Cerebellar cortex (tissue), 1 donor: ENCODE results near the gene CTU1.
"Not testable (repeated sequence)": the region's sequence is repeated elsewhere in the genome, so short reads cannot be mapped to it uniquely, and the experiment has no call there.

Source experiments
- DNase-seq: peaks from one replicate; pipeline ENCODE4 v3.0.0-alpha.2; 2015; ENCODE audit warnings: low spot score

The CTU1 gene

DNA sequence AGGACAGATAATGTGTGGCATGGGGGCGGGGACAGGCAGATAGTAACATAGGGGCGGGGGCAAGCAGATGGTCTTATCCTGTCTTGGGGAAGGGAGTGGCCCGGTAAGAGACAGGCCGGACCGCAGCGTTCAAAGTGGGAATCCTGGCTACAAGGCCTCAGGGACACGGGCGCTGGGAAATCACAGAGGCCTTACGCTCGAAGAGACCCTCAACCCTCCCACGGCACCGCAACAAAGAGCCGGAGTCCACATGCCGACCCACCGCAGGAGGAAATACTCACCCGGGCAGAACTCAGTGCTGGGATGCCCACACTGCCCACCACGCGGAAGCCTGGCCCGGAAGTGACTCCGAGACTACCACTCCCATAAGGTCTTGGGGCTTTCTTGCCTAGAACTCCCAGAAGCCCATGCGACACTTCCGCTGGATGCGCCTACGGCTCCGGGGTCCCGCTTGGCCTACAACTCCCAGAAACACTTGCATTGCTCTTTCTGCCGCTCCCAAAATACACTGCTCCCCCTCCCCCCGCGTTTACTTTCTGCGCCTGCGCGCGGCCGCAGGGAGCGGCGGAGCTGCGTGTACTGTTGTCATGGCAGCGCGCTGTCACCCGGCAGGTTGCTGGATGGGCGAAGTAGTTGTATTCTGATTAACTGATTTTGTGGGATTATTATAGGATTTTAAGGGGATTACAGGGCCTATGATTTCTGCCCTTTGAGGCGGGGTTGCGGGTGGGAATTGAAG is at the start of gene CTU1:
Gene CTU1 (minus strand): TSS at position 344 of the 739 bp plus-strand sequence. CDS start 3,840 bp downstream, outside the sequence.
- peak; percentile 99 for DNase-seq

- peak; percentile 32 for DNase-seq
These were observed 49.1 kb upstream of the CTU1 start for GRCh38 chr19:51157265-51157664.

GRCh38 chr19:51156710-51157109 is 48.5 kb upstream of the CTU1 start:
- DNase-seq = no peak

DNA sequence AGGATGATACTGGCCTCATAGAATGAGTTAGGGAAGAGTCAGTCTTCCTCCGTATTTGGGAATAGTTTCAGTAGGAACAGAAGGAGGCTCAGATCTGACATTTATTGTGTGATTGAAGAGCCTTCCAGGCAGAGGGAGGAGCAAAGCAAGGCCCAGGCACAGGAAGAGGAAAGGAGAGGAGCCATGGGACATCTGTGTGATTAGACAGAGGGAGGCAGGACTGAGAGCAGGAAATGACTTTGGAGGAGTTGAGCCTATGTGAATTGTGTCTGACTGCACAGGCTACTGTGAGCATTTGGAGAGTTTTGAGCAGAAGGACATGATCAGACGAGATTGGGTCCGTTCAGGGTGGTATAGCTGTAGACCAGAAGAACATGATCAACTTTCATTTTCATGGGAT is 42.4 kb upstream of the CTU1 start:
- no peak for DNase-seq

GRCh38 chr19:51148580-51148979 is 40.4 kb upstream of the CTU1 start:
- no peak for DNase-seq

GRCh38 chr19:51147663-51148062 is 39.5 kb upstream of the CTU1 start:
- no peak for DNase-seq

- no peak for DNase-seq
These were observed 38.5 kb upstream of the CTU1 start for GRCh38 chr19:51146751-51147150.

DNA sequence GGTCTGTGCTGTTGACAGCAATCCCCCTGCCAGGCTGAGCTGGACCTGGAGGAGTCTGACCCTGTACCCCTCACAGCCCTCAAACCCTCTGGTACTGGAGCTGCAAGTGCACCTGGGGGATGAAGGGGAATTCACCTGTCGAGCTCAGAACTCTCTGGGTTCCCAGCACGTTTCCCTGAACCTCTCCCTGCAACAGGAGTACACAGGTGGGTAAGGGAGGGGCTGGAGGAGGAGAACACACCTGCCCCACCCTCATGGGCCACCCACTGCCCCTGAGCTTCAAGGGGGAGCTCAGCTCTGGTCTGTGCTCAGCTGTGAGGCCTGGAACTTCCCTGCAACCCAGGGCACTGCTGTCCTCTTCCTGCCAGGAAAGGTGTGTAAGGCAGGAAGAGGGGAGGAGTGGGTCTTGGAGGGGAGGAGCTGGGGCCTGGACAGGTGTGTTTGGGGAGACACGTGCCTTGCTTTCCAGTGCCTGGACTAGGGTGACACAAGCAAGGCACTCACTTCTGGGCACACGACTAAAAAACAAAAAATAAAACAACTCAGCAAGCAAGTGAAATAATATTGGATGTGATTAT is 37.8 kb upstream of the CTU1 start:
- no peak for DNase-seq

GRCh38 chr19:51144482-51145045 is 36.4 kb upstream of the CTU1 start:
- DNase-seq = no peak

DNA sequence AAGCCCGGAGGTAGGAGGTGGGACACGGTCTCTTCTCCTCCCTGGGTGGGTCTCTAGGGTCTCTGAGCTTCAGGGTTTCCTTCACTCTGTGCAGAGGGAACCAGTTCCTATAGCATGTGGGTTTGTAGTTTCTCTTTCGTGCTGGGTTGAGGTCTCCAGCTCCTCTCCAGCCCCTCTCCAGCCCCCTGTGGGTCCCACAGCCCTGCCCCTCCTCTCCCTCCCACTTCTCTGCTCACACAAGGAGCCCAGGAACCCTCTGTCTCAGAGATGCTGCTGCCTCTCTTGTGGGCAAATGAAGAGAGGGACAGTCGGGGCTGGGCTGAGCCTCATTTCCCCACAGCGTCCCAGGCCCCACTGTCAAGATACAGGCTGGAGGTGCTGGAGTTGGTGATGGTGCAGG is 35.3 kb upstream of the CTU1 start:
- no peak for DNase-seq

DNA sequence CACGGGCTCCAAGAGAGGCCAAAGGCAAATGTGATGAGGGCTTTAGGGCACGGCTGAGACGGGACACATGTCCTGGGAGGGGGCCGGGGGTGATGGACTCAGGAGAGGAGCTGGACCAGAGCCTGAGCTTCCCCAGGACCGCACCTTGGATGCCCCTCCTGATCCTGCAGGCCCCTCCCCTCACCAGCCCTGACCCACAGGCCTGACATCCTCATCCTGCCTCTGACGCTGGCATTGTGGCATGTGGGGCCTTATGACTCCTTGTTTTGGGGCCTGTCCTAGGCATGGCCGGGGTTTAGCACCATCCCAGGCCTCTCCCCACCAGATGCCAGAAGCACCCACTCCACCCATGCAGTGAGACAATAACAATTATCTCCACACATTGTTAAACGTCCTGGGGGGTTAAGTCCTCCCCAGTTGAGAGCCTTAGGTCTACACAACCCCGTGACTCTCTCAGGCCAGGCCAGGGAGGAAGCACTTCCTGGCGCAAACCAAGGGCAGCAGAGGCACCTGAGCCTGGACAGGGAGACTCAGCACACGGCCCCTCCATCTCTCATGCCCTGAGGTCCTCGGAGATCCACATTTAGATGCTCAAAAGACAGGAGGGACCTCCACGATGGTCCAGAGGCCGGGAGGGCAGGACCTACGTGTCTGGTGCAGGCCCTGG is 34.7 kb upstream of the CTU1 start:
- not testable (repeated sequence) for DNase-seq

DNA sequence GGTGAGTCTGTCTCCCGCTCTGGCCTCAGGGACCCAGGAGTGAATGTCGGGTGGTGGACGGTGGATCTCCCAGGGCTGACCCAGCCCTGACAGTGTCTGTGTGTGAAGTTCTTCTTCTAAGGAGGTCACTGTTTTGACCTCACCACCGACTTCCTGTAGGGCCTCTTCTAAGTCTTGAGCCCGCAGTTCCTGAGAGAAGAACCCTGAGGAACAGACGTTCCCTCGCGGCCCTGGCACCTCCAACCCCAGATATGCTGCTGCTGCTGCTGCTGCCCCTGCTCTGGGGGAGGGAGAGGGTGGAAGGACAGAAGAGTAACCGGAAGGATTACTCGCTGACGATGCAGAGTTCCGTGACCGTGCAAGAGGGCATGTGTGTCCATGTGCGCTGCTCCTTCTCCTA is 33.9 kb upstream of the CTU1 start, which contains the start of gene SIGLEC7:
Gene SIGLEC7 (plus strand): TSS at position 183 of the 400 bp plus-strand sequence. CDS start 69 bp downstream, at position 252.
- DNase-seq = no peak

- no peak for DNase-seq
These were observed 33.0 kb upstream of the CTU1 start for GRCh38 chr19:51141181-51141580.

GRCh38 chr19:51140441-51140840 is 32.2 kb upstream of the CTU1 start:
- DNase-seq = no peak

- DNase-seq = no peak
These were observed 31.2 kb upstream of the CTU1 start for GRCh38 chr19:51139299-51140014.

- DNase-seq = no peak
These were observed 30.4 kb upstream of the CTU1 start for GRCh38 chr19:51138549-51138979.

- no peak for DNase-seq
These were observed 29.7 kb upstream of the CTU1 start for GRCh38 chr19:51137792-51138425.

DNA sequence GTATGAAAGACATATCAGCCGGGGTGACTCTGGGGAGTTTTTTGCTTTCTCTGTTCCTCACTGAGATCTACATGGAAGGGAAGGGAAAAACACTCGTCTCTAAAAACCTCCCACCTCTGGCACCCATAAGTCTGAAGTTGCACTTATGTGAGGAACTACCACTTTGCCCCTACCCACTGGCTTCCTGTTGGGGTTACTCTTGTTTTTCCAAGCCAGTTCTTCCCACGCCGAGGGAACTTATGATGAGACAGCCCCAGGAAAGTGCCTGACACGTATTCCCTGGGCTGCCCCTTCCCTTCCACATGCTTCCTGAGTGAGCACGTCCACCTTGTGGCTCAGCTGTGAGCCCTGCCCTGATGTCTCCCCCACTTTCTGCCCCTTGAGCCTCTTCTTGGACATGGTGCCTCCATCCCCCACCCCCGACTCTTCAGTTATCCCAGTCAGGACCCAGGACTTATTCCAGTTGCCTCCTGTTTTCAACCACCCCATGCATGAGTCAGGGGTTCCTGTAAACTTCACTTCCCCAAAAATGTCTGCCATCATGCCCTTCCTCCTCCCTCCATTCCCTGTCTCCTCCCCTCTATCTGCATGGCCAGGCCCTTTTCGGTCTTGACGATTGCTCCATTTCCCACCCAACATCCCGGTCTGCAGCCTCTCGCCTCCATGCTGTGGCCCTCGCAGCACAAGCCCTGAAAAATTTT is 28.8 kb upstream of the CTU1 start:
- no peak for DNase-seq

DNA sequence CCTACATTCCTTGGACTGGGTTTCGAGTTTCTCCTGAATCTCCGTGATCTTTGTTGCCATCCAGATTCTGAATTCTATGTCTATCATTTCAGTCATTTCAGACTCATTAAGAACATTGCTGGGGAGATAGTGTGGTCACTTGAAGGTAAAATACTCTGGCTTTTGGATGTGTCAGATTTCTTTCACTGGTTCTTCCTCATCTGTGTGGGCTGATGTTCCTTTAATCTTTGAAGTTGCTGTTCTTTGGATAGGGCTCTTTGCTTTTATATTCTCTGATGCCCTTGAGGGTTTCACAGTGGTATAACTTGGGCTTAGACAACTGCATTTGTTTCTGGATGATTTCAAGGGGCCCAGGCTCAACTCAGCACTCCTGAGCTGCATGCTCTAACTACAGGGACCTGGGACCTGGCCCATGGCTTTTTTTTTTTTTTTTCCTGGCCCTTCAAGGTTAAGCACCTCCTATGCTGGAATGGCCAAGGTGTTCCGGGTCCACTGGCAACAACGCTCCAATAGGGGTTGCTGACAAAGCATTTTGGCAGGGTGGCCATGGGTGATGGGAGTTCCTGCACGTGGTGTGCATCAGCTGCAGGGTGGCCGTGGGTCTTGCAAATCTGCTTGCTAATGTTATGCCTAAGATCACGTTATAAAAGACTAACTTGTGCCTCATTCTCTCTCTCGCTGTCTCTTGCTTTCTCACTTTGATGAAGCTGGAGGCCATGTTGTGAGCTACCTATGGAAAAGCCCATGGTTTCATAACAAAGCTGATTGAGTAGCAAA is 28.0 kb upstream of the CTU1 start:
- no peak for DNase-seq

- no peak for DNase-seq
These were observed 26.8 kb upstream of the CTU1 start for GRCh38 chr19:51135004-51135403.
